Mucosa of rectum (tissue), 2 donors: ENCODE results near the gene CT45A5.
"Not testable (repeated sequence)": the region's sequence is repeated elsewhere in the genome, so short reads cannot be mapped to it uniquely, and the experiment has no call there.

Experiments used
- H3K27ac ChIP-seq, 2 donors: one replicate each; pipeline ENCODE4 v1.7.0; 2013; ENCODE audit warnings: inconsistent platforms in 2 of 2, low read depth in 2 of 2, low read length in 2 of 2
- H3K27me3 ChIP-seq, 2 donors: one replicate each; pipeline ENCODE4 v1.7.0; 2013; ENCODE audit warnings: low read length in 2 of 2; ENCODE audit not compliant: control insufficient read depth in 2 of 2, insufficient read depth in 2 of 2
- H3K36me3 ChIP-seq, 2 donors: one replicate each; pipeline ENCODE4 v1.7.0; 2013; ENCODE audit warnings: low read length in 2 of 2; ENCODE audit not compliant: control insufficient read depth in 2 of 2, insufficient read depth in 2 of 2
- H3K4me1 ChIP-seq, 2 donors: one replicate each; pipeline ENCODE4 v1.7.0; 2013; ENCODE audit warnings: low read length in 2 of 2, mild to moderate bottlenecking in 1 of 2; ENCODE audit not compliant: control insufficient read depth in 2 of 2, insufficient read depth in 2 of 2
- H3K4me3 ChIP-seq, 2 donors: one replicate each; pipeline ENCODE4 v1.7.0; 2013; ENCODE audit warnings: low read length in 2 of 2
- H3K9ac ChIP-seq, 2 donors: one replicate each; pipeline ENCODE4 v1.7.0; 2013; ENCODE audit warnings: low read length in 2 of 2, low read depth in 1 of 2, mild to moderate bottlenecking in 1 of 2
- H3K9me3 ChIP-seq, 2 donors: one replicate each; pipeline ENCODE4 v1.7.0; 2013; ENCODE audit warnings: low read length in 2 of 2; ENCODE audit not compliant: control insufficient read depth in 2 of 2
- donor health status: healthy.
- donor health status: Normal muscosa, but diverticular disease.

Gene CT45A5

GRCh38 chrX:135785403-135785802 is at the start of gene CT45A5:
CT45A5 (minus strand) TSS chrX:135785503; CDS start chrX:135781729, 3,774 bp downstream.
- not testable (repeated sequence) for H3K9ac ChIP-seq, H3K27me3 ChIP-seq, H3K4me1 ChIP-seq, H3K9me3 ChIP-seq, H3K4me3 ChIP-seq, H3K27ac ChIP-seq, H3K36me3 ChIP-seq

GRCh38 chrX:135819912-135820311 is 34.6 kb upstream of the CT45A5 start, which contains the start of gene CT45A2:
CT45A2 (minus strand) TSS chrX:135820012; CDS start chrX:135816265, 3,747 bp downstream.
- H3K9me3 ChIP-seq, H3K27me3 ChIP-seq, H3K4me1 ChIP-seq, H3K36me3 ChIP-seq, H3K27ac ChIP-seq, H3K9ac ChIP-seq, H3K4me3 ChIP-seq: not testable (repeated sequence)

DNA sequence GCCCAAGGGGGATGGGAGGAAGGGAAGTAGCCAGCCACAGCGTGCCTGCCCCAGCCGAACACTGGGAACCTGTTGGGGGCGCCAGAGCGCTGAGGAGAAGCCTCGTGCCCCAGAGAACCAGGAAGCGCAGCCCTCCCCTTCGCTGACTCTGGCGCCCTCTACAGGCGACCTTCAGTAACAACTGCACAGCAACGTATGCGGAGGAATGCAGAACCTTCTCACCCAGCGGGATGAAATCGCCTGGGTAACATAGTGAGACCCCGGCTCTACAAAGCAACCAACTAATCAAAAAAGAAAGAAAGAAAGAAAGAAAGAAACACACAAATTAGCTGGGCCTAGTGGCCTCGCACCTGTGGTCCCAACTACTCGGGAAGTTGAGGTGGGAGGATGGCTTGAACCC is 17.4 kb upstream of the CT45A5 start, which contains the start of gene CT45A6:
CT45A6 (minus strand) TSS at position 101 of the 400 bp plus-strand sequence. CDS start 3,794 bp downstream, outside the sequence.
- not testable (repeated sequence) for H3K27ac ChIP-seq, H3K4me3 ChIP-seq, H3K9me3 ChIP-seq, H3K9ac ChIP-seq, H3K4me1 ChIP-seq, H3K36me3 ChIP-seq, H3K27me3 ChIP-seq

- H3K4me3 ChIP-seq, H3K27me3 ChIP-seq, H3K27ac ChIP-seq, H3K9ac ChIP-seq, H3K4me1 ChIP-seq, H3K9me3 ChIP-seq, H3K36me3 ChIP-seq: not testable (repeated sequence)
Measured at GRCh38 chrX:135768091-135768490, 17.2 kb downstream of the CT45A5 start, which contains the start of gene CT45A3. CT45A3 (minus strand) TSS chrX:135768191; CDS start chrX:135764444, 3,747 bp downstream.

DNA sequence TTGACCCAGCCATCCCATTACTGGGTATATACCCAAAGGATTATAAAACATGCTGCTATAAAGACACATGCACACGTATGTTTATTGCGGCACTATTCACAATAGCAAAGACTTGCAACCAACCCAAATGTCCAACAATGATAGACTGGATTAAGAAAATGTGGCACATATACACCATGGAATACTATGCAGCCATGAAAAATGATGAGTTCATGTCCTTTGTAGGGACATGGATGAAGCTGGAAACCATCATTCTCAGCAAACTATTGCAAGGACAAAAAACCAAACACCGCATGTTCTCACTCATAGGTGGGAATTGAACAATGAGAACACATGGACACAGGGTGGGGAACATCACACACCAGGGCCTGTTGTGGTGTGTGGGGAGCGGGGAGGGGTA is 40.6 kb downstream of the CT45A5 start:
- not testable (repeated sequence) for H3K27ac ChIP-seq, H3K27me3 ChIP-seq, H3K9ac ChIP-seq, H3K4me3 ChIP-seq, H3K9me3 ChIP-seq, H3K36me3 ChIP-seq, H3K4me1 ChIP-seq

- no peaks in the 10 kb centered on the region for H3K36me3 ChIP-seq
Measured at GRCh38 chrX:135741192-135741715, 44.0 kb downstream of the CT45A5 start.

DNA sequence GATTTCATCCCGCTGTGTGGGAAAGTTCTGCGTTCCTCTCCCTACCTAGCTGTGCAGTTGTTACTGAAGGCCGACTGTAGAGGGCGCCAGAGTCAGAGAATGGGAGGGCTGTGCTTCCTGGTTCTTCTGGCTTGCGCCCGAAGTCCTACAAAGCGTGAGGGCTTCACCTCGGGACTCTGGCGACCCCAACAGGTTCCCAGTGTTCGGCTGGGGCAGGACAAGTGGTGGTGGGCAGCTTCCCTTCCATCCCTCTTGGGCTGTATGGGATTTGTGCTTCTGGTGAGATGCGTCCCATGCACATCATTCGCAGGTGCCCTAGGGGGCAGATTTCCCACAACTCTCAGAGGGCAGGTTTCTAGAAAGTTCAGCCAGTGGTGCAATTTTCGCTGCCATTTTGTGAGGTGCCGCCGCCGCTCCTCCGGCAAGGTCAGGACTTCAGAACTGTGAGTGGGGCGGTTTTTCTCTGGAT is 44.6 kb downstream of the CT45A5 start:
- Histone ChIP-seq H3K27me3 (no peaks in the 10 kb centered on the region), H3K4me1 (no peaks in the 10 kb centered on the region), H3K9ac (no peak overlapping the region), H3K36me3 (no peaks in the 10 kb centered on the region), H3K9me3 (no peaks in the 10 kb centered on the region), H3K27ac (no peak overlapping the region), H3K4me3 (no peak overlapping the region)

More at GRCh38 chrX:135741192-135741715, 44.0 kb downstream of the CT45A5 start:
- no peaks in the 10 kb centered on the region for H3K4me1 ChIP-seq
- no peak overlapping the region for H3K27ac ChIP-seq
- H3K9ac ChIP-seq: no peak overlapping the region
- H3K9me3 ChIP-seq: no peaks in the 10 kb centered on the region
- H3K27me3 ChIP-seq: no peaks in the 10 kb centered on the region
- no peak overlapping the region for H3K4me3 ChIP-seq

GRCh38 chrX:135737366-135738071 is 47.8 kb downstream of the CT45A5 start:
- Histone ChIP-seq H3K36me3 (no peaks in the 10 kb centered on the region), H3K9ac (no peak overlapping the region), H3K4me1 (no peaks in the 10 kb centered on the region), H3K4me3 (no peak overlapping the region), H3K27ac (no peak overlapping the region), H3K27me3 (no peaks in the 10 kb centered on the region), H3K9me3 (no peaks in the 10 kb centered on the region)

GRCh38 chrX:135734666-135735065 is 50.6 kb downstream of the CT45A5 start:
- H3K27ac ChIP-seq, H3K9ac ChIP-seq, H3K27me3 ChIP-seq, H3K9me3 ChIP-seq, H3K36me3 ChIP-seq, H3K4me1 ChIP-seq, H3K4me3 ChIP-seq: not testable (repeated sequence)
